ENCODE data around the gene HGS.

DNA sequence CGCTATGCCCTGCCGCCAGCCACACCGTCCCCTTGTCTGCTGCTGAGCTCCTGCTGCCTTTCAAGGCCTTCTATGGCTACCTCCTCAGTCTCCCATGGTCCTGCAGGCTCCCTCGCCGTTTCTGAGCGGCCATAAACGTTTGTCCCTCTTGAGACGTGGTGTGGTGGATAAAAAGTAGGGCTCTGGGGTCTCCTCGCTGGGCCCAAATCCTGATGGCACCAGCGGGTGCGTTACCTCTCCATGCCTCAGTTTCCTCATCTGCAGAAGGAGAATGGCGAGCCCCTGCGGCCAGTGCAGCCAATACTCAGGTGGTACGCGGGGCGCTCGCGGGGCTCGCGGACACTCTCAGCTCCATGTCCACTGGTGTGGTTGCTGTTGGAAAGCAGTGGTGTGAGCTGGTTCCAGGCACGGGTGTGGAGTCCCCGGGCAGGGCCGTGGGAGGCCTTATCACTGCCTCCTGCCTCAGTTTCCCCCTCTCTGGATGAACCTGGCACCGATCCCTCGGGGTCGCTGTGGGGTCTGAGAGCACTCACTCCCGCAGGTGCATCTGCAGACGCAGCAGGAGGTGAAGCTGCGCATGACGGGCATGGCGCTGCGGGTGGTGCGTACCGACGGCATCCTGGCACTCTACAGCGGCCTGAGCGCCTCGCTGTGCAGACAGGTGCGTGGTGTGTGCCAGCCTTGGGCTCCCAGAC is 30.7 kb downstream of the HGS start:
- TF ChIP-seq, protein P1, sequence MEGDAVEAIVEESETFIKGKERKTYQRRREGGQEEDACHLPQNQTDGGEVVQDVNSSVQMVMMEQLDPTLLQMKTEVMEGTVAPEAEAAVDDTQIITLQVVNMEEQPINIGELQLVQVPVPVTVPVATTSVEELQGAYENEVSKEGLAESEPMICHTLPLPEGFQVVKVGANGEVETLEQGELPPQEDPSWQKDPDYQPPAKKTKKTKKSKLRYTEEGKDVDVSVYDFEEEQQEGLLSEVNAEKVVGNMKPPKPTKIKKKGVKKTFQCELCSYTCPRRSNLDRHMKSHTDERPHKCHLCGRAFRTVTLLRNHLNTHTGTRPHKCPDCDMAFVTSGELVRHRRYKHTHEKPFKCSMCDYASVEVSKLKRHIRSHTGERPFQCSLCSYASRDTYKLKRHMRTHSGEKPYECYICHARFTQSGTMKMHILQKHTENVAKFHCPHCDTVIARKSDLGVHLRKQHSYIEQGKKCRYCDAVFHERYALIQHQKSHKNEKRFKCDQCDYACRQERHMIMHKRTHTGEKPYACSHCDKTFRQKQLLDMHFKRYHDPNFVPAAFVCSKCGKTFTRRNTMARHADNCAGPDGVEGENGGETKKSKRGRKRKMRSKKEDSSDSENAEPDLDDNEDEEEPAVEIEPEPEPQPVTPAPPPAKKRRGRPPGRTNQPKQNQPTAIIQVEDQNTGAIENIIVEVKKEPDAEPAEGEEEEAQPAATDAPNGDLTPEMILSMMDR (IDR thresholded peaks at IDR 0.05) = no peak
- no peak for TF ChIP-seq EZH2phosphoT487 (IDR thresholded peaks at IDR 0.05)
- no peak for TF ChIP-seq EZH2 (IDR thresholded peaks at IDR 0.05)

All from neural progenitor cell (in vitro differentiated cells).